ENCODE data around the gene NUDT8.
"Not testable (repeated sequence)": the region's sequence is repeated elsewhere in the genome, so short reads cannot be mapped to it uniquely, and the experiment has no call there.

Gene NUDT8, protein sequence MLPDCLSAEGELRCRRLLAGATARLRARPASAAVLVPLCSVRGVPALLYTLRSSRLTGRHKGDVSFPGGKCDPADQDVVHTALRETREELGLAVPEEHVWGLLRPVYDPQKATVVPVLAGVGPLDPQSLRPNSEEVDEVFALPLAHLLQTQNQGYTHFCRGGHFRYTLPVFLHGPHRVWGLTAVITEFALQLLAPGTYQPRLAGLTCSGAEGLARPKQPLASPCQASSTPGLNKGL

DNA sequence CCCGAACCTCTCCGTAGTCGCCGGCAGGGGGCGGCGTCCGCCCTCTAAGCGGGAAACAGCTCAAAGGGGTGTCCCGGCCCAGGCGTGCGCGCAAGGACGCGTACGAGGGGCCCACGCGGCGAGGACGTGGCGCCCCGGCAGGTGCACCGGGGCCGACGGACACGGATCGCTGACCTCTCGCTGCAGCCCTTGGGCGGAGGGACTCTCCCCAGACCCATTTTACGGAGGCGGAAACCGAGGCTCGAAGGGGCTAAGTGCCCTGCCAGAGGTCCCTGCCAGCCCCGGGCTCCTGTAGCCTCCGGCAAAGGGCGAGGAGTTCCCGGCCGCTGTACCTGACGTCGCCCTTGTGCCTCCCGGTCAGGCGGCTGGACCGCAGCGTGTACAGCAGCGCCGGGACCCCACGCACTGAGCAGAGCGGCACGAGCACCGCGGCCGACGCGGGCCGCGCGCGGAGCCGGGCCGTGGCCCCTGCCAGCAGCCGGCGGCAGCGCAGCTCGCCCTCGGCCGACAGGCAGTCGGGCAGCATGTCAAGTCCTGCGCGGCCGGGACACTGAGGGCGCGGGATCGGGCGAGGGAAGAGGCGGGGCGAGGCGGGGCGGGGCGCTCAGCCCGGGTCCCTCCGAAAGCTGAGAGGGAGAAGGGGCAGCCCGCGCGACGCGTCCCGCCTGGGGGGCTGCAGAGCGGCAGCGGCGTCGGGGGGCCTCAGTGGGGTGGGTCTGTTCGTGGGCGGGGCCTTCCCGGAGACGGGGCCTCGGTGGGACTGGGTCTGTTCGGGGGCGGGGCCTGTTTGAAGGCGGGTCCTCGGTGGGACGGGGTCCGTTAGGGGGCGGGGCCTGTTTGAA, at the start of gene NUDT8:
Gene NUDT8, minus strand, starts transcription at position 552 of the 842 bp plus-strand sequence. Its CDS starts 26 bp downstream, at position 526.
- DNase-seq = peak; percentile 88

DNA sequence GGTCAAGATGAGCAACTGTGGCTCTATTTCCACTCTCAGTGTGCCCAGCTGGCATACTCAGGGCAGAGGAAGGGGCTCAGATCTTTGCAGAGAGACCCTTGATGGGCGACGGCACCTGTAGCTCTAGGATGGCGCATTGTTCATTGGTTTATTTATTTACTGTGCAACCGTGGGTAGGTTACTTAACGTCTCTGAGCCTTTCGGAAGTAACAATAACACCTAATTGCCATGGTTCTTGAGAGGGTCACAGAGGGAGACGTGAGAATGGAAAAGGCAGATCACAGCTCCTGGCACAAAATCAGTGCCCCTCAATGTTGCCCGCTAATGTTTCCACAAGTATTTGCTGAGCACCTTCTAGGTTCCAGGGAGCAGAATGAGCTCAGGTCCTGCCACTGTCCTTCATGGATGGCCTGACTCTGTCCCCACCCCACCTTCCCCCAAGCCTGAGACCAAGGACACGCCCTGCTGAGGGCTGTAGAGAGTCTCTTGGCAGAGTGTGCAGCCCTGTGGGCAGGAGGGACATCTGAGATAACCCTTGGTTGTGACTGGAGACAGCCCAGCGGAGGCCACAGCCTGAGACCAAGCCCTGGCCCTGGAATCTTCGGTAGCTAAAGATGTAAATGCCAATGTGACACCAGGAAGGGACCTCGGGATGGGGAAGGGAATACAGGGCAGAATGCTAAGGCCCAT, 45.5 kb upstream of the NUDT8 start:
- no peak for DNase-seq

DNA sequence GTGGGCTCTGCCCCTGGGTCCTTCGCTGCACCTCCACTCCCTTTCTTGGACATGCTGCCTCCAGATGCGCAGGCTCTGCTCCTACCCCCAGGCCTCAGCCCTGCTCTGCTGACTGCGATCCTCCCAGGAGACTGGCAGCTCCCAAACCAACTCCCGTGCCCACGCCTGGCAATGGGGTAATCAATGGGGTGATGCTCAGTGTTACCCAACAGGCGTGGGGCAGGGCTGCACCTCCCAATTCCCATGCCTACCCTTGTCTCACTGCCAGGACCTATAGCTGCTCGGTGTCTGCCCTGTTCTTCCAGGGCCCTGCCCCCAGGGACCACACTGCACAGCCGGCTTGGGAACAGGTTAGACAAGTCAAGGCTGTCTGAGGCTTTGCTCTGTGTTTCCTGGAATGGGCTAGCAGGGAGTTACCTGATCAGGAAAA, 44.7 kb upstream of the NUDT8 start, which contains the start of gene ALDH3B2:
Gene ALDH3B2, minus strand, starts transcription at position 182 of the 430 bp plus-strand sequence. CDS start 7,688 bp downstream, outside the sequence.
- DNase-seq = no peak

DNA sequence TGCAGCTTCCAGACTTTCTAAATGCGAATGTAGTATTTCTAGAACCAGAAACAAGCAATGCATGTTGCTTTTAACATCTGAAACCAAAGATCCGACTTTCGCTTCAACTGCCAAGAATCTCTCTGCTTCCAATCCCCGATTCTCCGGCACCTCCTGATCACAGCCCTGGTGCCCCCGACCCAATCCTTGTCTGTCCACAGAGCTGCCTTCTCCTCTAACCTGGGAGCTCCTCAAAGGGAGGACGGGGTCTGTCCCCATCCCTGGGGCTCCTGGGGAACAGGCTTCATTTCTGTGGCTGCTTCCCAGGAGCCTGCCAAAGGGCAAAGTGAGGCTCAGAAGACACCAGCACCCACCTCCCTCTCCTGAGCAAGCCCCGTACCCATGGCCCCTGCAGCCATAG, 44.2 kb upstream of the NUDT8 start:
- no peak for DNase-seq

DNA sequence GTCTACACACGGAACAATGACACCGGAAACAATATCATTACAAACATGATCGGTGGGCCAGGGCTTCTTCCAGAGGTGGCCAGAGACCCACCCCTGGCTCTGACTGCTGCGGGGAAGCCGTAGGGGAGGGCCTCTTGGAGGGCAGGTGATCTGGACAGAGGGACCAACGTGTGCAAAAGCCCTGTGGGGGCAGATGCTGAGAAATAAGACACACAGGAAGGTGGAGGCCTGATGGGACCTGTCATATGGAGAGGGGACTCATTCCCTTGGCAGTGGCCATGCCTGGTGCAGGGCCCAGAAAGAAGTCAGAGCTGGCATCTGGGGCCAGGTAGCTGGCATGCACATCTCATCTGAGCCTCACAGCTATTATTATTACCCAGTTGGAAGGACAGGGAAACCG, 43.6 kb upstream of the NUDT8 start:
- DNase-seq = no peak

DNA sequence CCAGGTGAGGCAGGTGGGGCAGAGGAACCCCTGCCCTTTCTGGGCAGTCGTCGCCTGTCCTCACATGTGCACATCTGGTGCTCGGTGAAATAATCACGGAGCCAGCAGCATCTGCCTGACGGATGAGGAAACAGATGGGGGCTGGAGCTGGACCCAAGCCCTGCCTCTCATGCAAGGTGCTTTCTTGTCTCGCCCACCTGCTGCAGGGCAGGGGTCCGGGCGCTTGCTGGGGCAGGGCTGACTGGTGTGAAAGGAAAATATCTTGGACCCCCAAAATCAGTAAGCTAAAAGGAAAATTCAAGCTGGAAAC, 41.4 kb upstream of the NUDT8 start:
- no peak for DNase-seq

DNA sequence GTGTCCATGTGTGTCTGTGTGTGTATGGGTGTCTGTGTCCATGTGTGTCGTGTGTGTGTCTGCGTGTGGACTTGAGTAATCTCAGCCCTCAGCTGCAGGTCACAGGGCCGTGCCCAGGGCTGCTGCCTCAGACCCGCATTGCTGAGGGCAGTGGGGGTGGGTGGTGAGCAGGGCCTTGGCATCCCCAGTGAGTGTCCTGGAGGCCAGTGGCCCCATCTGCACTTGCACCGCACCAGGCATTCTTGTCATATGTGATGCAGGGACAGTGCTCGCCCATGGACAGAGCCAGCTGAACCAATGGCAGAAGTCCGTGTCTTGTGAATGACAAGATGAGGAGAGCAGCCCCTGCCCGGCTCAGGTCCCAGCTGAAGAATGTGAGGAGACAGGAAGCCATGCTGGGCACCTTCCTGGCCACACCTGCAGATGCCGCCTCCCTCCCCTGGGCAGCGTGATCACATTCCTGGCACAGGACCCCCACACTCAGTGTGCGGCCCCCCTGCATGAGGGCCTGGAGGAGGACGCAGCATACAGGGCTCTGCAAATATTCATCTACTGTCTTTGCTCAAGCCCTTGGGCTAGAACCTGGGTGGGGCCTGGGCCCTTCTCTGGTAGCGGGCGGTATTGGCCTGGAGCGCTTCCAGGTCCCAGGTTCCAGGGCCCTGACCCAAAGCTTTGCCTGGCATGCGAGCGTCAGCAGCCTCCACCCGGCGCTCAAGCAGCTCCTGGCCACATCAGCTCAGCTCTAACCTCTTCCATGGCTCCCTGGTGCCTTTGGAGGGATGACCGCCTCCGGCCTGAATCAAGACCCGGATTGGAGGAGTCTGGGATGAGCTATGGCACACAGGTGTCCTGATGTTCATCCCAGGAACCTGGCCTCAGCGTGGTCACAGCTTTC, 40.8 kb upstream of the NUDT8 start:
- no peak for DNase-seq

DNA sequence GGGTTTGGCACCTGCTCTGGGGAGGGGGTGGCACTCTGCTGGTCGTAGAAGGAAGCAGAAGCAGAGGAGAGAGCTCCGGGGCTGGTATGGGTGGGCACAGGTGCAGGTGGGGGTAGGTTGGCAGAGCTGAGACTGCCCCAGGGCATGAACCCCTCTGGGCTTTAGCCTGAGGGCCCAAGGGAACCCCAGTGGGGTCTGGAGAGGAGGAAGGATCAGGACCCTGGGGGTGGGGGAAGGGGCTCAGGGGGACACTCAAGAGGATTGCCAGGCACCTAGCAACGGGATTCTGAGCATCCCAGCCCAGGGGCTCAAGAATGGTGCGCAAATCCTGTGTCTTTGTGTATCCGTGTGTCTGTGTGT, 38.4 kb upstream of the NUDT8 start:
- no peak for DNase-seq

DNA sequence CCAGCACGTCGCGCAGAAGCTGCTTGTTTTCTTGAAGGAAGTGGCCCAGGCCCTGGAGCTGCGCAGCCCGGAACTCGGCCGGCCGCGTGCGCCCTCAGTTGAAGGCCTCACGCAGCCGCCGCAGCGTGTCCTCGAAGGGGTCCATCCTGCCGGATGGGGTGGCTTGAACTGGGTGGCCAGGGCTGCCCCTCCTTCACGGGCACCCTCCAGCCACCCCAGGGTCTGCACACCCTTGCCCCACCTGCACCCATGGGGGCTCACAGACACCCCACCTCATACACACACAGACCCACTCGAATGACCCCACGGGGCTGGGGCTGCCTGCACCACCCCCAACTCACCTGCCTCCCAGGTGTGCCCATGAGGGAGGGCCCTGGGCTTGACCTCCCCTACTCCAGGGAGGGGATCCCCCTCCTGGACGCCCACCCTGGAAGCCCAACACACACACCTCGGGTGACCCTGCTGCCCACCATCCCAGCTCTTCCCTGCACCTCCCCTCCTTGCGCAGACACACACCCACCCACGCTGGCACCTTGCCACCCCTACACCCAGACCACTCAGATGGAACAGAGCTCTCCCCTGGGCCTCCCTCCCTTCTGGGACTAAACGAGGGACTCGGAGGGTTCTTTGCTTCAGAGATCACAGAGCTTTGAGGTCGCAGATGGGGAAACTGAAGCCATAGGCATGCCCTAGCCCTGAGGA, 37.9 kb upstream of the NUDT8 start:
- DNase-seq = no peak

DNA sequence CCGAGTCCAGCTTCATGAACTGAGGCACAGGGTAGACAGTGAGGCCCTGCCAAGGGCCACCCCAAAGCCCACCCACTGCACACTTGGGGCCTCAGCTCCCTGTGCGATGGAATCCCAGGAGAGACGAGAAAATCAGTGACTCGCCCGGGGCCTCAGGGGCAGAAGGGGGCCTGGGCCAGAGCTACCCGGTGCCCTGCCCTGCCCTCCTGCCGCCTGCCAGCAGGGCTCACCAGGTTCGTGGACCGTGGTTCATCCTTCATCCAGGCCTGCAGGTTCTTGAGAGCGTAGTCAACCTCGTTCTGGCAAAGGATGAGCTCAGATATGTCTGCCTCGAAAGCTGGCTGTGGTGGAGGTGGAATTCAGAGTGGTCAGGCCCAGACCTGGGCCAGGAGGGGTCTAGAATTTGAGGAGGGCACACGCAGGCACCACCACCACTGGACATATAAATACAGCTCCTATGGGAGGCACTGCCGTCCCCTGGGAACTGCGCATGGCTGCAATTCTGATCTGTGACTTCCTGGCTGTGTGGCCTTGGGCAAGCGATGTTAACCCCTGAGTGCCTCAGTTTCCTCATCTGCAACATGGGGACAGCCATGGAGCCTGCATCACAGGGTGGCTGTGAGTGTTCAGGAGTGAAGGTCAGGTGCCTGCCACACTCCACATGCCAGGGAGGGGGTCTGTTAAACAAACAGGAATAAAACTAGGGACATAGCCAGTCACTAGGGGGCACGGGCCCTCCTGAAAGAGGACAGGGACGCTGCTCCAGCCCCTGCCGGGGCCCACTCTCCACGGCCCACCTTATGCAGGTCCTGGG, 37.1 kb upstream of the NUDT8 start:
- DNase-seq = no peak

DNA sequence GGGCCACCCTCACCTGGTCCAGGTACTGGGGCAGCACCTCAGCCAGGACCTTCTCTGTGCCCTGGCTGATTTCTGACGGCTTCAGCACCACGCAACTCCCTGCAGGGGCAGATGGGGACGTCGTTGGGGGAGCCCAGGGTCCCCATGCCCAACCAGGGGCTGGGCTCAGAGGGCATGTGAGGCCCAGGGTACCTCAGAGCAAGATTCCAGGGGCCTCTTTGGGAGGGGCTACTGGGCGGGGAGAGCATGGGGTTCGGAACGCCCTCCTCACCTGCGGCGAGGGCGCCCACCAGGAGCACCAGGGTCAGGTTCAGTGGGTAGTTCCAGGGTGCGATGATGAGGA, 36.5 kb upstream of the NUDT8 start:
- no peak for DNase-seq

DNA sequence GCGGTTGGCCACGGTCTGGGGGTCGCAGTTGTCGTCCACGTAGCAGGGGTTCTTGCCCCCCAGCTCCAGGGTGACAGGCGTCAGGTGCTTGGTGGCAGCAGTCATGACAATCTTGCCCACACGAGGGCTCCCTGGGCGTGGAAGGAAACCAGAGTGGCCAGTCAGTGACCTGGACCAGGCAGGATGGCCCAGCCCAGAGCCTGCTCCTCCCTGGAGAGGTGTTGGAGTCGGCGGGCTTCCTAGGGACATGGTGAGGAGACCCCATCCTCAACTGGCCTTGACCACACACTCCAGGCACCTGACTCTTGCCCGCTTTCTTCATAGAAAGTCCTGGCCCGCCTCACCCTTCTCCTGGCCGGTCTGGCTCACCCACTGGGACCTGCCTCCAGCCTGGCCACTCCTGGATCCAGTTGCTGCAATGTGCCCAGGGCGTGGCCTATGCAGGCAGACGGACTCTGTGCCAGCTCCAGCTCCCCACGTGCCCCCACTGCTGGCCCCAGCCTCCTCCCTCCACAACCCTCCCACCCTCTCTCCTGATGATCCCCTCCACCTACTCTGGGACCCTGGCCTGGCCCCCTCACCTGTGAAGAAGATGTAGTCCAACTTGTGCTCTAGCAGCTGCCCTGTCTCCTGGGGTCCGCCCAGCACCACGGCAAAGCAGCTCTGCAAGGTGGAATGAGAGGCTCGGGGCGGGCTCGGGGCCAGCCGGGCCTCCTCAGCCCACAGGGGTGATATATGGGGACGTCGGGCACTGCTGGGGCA, 36.0 kb upstream of the NUDT8 start:
- DNase-seq = no peak

DNA sequence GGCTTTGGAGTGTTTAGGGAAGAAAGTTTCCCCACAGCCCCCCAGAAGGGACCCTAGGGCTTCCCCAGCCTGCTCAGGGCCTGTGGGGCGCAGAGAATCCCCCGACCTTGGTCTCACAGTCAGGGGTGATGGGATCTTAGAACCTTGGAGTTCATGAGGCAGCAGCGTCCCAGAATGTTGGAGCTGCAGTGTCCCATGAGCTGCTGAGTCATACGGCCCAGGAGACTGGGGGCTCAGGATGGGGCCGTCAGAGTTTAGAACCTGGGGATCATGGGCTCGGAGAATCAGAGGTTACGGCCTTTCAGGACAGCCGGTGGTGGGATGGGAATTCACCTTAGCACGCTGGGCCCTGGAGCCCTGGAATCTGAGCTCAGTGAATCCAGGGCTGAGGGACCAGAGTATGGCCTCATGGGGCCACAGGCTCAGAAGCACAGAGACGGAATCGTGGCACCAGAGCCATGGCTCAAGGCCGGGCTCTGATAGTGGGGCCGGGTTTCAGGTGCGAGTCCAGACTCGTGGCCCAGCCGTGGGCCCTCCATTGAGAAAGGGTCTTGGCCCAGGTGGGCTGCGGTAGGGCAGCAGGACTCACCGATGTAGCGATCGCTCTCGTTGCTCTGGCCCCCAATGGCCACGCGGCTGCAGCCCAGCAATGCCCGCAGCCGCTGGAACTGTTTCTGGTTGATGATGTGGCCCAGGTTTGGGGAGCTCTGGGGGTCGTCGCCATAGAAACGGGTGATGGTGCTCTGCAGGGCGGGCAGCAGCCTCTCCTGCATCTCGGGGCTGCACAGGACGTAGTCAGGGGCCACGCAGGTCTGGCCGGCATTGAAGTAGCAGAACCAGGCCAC, 35.2 kb upstream of the NUDT8 start:
- no peak for DNase-seq

DNA sequence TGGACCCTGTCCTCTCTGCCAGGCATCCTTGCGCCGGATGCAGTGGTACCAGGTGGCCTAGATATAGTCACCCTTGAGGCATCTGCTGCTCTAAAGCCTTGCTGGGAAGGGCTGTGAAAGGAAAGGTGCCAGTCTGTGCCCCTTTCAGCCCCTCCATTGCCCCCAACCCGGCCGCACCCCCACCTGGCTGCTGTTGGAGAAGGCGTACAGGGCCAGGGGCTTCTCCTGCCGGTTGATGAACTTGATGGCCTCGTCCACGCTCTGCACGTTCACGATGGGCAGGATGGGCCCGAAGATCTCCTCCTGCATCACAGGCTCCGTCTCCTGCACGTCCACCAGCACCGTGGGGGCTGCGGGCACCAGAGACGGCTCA, 34.5 kb upstream of the NUDT8 start:
- DNase-seq = no peak

DNA sequence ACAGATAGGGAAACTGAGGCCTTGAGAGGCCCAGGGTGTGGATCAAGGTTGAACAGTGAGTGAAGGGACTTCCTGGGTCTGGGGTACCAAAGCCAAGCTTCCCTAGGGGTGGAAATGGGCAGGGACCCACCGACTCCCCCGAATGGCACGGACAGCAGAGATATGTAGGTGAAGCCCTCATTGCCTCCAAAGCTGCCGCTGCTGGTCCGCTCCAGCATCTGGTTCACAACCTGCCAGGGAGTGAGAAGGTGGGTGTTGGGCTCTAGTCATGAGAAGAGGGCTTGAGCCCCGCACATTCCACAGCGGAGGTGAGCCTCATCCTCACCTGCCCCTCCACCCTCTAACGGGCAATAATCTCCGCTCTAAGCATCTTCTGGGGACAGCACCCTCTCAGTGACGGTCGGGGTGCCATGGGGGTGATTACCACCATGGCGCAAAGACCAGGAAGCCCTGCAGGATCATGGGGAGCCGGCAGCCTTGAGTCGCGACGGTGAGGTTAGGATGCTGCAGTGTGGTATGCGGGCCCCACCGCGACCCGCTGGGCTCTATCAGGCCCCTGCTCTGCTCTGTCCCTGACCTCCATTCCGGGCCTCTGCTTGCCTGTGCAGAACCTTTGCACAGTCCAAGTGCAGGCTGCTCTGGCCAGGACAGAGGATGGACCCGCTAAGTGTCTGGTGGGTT, 33.9 kb upstream of the NUDT8 start:
- DNase-seq = no peak

DNA sequence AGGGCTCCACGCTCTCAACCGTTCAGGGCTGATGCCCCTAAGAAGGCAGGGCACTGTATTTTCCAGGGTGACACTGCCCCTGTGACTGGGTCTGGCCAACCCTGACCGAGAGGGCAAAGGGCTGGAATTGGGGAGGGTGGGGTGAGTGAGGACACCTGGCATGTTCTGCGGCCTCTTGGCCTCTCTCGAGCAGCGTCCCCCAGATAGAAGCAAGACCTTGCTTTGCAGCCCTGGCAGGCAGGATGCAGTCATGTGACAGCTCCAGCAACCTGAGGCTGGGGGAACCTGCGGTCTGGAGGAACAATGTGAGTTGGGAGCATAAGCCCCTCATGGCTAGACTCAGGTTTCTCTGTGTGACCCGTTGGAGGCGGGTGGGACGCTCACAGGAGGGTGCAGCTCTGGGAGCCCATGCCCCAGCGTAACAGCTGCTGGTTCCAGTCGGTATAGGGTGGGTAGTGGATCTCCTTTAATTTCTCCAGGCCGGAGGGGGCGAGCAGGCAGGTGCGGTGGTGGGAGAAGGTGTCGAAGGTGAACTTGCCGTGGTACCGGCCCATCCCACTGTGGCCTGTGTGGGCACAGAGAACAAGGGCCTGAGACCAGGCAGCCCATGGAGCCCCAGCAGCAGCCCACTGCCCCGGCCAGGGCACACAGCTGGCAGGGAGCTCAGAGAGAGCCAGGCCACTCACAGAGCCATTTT, 33.2 kb upstream of the NUDT8 start:
- no peak for DNase-seq

DNA sequence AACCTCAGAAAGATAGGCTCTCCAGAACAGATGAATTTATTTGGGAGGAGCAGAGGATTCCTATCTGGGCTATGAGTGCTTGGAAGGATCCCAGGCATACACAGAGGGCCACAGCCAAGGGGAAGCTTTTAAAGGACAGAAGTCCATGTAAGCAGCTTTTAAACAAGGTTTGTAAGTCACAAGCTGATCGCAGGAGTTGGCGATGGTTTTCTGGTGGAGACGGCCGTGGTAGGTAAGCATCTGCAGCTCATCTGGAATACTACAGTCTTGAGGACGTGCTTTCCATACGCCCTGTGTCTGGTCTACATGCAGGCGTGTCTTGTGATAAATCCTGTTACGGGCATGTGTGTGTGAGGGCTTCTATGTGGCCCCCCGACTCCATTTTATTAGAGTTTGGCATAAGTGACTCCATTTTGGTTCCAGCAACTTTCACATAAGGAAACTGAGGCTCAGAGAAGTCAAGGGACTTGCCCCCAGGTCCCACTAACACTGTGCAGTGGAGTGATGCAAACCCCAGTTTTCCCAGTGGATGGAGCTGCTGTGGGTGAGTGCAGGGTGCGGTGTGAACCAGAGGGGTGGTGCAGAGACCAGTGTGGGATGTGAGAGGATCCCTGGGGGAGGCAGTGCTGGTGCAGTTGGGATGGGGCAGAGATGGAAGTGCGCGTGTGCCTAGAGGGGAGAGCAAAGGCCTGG, 32.6 kb upstream of the NUDT8 start:
- DNase-seq = no peak

DNA sequence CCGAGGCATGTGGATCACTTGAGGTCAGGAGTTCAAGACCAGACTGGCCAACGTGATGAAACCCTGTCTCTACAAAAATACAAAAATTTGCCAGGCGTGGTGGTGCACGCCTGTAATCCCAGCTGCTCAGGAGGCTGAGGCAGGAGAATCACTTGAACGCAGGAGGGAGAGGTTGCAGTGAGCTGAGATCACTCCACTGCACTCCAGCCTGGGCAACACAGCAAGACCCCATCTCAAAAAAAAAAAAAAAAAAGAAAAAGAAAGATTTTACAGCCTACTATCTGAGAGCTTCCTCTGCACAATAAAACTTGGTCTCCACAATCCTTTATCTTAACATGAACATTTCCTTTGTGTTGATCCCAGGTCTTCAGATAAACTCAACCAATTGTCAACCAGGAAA, 31.0 kb upstream of the NUDT8 start:
- not testable (repeated sequence) for DNase-seq

Measured in CD4-positive, alpha-beta T cell treated with Interleukin-12 subunit alpha and Interleukin-12 subunit beta, for 1 hour (primary cell).